Measurements from ENCODE around the gene NRP2.

The NRP2 gene

GRCh38 chr2:205759257-205759656 is 77.0 kb downstream of the NRP2 start:
- H2BK120ac ChIP-seq (ENCODE audit: low read depth, low read length): no peak overlapping the region
- no peak overlapping the region for H3K4ac ChIP-seq (ENCODE audit: low read length)
- no peak overlapping the region for H3K4me2 ChIP-seq (ENCODE audit: insufficient read depth, low read length, poor library complexity, severe bottlenecking)
- H3K14ac ChIP-seq (ENCODE audit: low read length): no peak overlapping the region
- H3K9me3 ChIP-seq (replicated peaks in 1 of 2; ENCODE audit: control insufficient read depth in 2 of 2, insufficient read depth in 1 of 2, low read depth in 1 of 2, low read length in 2 of 2): no peaks in the 10 kb centered on the region
- no peak overlapping the region for H2BK15ac ChIP-seq (ENCODE audit: low read length)
- no peak overlapping the region for H3K23ac ChIP-seq (ENCODE audit: low read depth, low read length, poor library complexity)
- H2BK12ac ChIP-seq (ENCODE audit: low read length): no peak overlapping the region
- H3K18ac ChIP-seq (ENCODE audit: low read length): no peak overlapping the region
- no peak overlapping the region for H2AFZ ChIP-seq (ENCODE audit: low read length)
- no peak overlapping the region for H2BK5ac ChIP-seq (ENCODE audit: low read length)
- no peak overlapping the region for H3K9ac ChIP-seq (ENCODE audit: low read depth, low read length, poor library complexity)
- no peaks in the 10 kb centered on the region for H3K79me1 ChIP-seq (ENCODE audit: low read depth, low read length)
- no peak for DNase-seq (ENCODE audit: low spot score)
- no peak overlapping the region for H3K4me3 ChIP-seq (ENCODE audit: low read length in 2 of 2)
- no peak overlapping the region for H2AK5ac ChIP-seq (ENCODE audit: low read depth, low read length)
- H3K36me3 ChIP-seq (replicated peaks in 1 of 2; ENCODE audit: control insufficient read depth in 2 of 2, insufficient read depth in 2 of 2, low read length in 2 of 2): peaks cover 0 to 24% of the 10 kb centered on the region in 2 donors
- peaks cover 16 to 21% of the 10 kb centered on the region in 2 donors for H3K4me1 ChIP-seq (ENCODE audit: control insufficient read depth in 2 of 2, insufficient read depth in 1 of 2, low read depth in 1 of 2, low read length in 2 of 2)
- H3K27ac ChIP-seq (replicated peaks; ENCODE audit: low read length): no peak overlapping the region
- no peak overlapping the region for H4K8ac ChIP-seq (ENCODE audit: low read depth, low read length)
- no peak overlapping the region for H4K91ac ChIP-seq (ENCODE audit: low read depth, low read length, poor library complexity)
- no CpG with 5 or more reads among the region's 4 CpGs for WGBS, 2 donors (ENCODE audit: extremely low coverage in 2 of 2, insufficient read length in 2 of 2, insufficient replicate concordance in 1 of 2)
- H3K27me3 ChIP-seq (ENCODE audit: control insufficient read depth in 3 of 3, insufficient read depth in 3 of 3, low read depth in 1 of 3, low read length in 3 of 3): no peaks in the 10 kb centered on the region

DNA sequence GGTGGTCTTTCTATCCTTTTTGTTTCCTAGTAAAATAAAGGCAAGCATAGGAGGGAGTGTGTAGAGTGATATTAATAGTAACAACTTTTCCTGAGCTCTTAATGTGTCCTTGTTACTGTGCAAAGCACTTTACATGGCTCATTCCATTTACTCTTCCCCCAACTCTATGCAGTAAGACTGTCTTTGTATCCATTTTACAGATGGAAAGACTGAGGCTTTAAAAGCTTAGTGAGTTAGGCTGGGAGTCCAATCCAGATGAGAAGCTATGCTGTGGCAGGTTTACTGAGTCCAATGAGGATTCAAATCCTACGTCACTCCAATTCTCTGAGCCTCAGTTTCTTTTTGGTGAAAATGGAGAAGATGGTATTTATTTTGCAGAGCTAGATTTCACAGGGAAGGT is 77.4 kb downstream of the NRP2 start:
- no peak overlapping the region for H2BK12ac ChIP-seq (ENCODE audit: low read length)
- H2AK5ac ChIP-seq (ENCODE audit: low read depth, low read length): no peak overlapping the region
- H3K9me3 ChIP-seq (replicated peaks in 1 of 2; ENCODE audit: control insufficient read depth in 2 of 2, insufficient read depth in 1 of 2, low read depth in 1 of 2, low read length in 2 of 2): no peaks in the 10 kb centered on the region
- H2AFZ ChIP-seq (ENCODE audit: low read length): no peak overlapping the region
- no peak overlapping the region for H3K27ac ChIP-seq (replicated peaks; ENCODE audit: low read length)
- no peak overlapping the region for H4K8ac ChIP-seq (ENCODE audit: low read depth, low read length)
- no peak overlapping the region for H3K18ac ChIP-seq (ENCODE audit: low read length)
- peaks cover 0 to 24% of the 10 kb centered on the region in 2 donors for H3K36me3 ChIP-seq (replicated peaks in 1 of 2; ENCODE audit: control insufficient read depth in 2 of 2, insufficient read depth in 2 of 2, low read length in 2 of 2)
- peaks cover 15 to 22% of the 10 kb centered on the region in 2 donors for H3K4me1 ChIP-seq (ENCODE audit: control insufficient read depth in 2 of 2, insufficient read depth in 1 of 2, low read depth in 1 of 2, low read length in 2 of 2)
- H3K9ac ChIP-seq (ENCODE audit: low read depth, low read length, poor library complexity): no peak overlapping the region
- H2BK120ac ChIP-seq (ENCODE audit: low read depth, low read length): no peak overlapping the region
- H2BK5ac ChIP-seq (ENCODE audit: low read length): no peak overlapping the region
- H3K4me3 ChIP-seq (ENCODE audit: low read length in 2 of 2): no peak overlapping the region
- no peak for DNase-seq (ENCODE audit: low spot score)
- H3K14ac ChIP-seq (ENCODE audit: low read length): no peak overlapping the region
- H3K23ac ChIP-seq (ENCODE audit: low read depth, low read length, poor library complexity): no peak overlapping the region
- no peak overlapping the region for H3K4me2 ChIP-seq (ENCODE audit: insufficient read depth, low read length, poor library complexity, severe bottlenecking)
- H2BK15ac ChIP-seq (ENCODE audit: low read length): no peak overlapping the region
- H3K4ac ChIP-seq (ENCODE audit: low read length): no peak overlapping the region
- H3K79me1 ChIP-seq (ENCODE audit: low read depth, low read length): no peaks in the 10 kb centered on the region
- no peak overlapping the region for H4K91ac ChIP-seq (ENCODE audit: low read depth, low read length, poor library complexity)
- no peaks in the 10 kb centered on the region for H3K27me3 ChIP-seq (ENCODE audit: control insufficient read depth in 3 of 3, insufficient read depth in 3 of 3, low read depth in 1 of 3, low read length in 3 of 3)
- no CpG with 5 or more reads among the region's 1 CpG for WGBS, 2 donors (ENCODE audit: extremely low coverage in 2 of 2, insufficient read length in 2 of 2, insufficient replicate concordance in 1 of 2)

DNA sequence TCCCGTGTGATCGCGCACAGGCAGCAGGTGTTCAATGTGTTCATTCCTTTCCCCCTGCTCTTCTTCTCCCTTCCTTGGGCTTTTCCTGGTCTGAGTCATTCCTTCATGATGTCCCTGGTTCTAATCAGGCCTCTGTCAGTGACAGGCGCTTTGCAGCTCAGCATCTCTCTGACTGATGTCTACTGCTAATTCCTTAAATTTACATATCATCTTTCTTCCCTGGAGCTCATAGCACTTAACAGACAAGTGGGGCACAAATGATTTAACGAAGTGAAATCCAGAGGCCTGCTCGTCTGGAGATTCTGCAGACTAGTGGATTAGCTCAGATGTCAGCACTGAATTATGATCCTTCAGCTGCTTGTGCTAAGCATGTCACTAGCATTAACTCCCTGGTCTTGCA is 77.9 kb downstream of the NRP2 start:
- H3K27ac ChIP-seq (replicated peaks; ENCODE audit: low read length): no peak overlapping the region
- H3K23ac ChIP-seq (ENCODE audit: low read depth, low read length, poor library complexity): no peak overlapping the region
- peaks cover 12 to 20% of the 10 kb centered on the region in 2 donors for H3K4me1 ChIP-seq (ENCODE audit: control insufficient read depth in 2 of 2, insufficient read depth in 1 of 2, low read depth in 1 of 2, low read length in 2 of 2)
- H2BK12ac ChIP-seq (ENCODE audit: low read length): no peak overlapping the region
- H2BK120ac ChIP-seq (ENCODE audit: low read depth, low read length): no peak overlapping the region
- no peaks in the 10 kb centered on the region for H3K79me1 ChIP-seq (ENCODE audit: low read depth, low read length)
- no peak overlapping the region for H2AK5ac ChIP-seq (ENCODE audit: low read depth, low read length)
- H3K4ac ChIP-seq (ENCODE audit: low read length): no peak overlapping the region
- H3K14ac ChIP-seq (ENCODE audit: low read length): no peak overlapping the region
- no peak overlapping the region for H3K18ac ChIP-seq (ENCODE audit: low read length)
- no peak overlapping the region for H2AFZ ChIP-seq (ENCODE audit: low read length)
- no peaks in the 10 kb centered on the region for H3K9me3 ChIP-seq (replicated peaks in 1 of 2; ENCODE audit: control insufficient read depth in 2 of 2, insufficient read depth in 1 of 2, low read depth in 1 of 2, low read length in 2 of 2)
- peaks cover 0 to 26% of the 10 kb centered on the region in 2 donors for H3K36me3 ChIP-seq (replicated peaks in 1 of 2; ENCODE audit: control insufficient read depth in 2 of 2, insufficient read depth in 2 of 2, low read length in 2 of 2)
- no peak overlapping the region for H4K91ac ChIP-seq (ENCODE audit: low read depth, low read length, poor library complexity)
- no peak overlapping the region for H3K4me2 ChIP-seq (ENCODE audit: insufficient read depth, low read length, poor library complexity, severe bottlenecking)
- no peak overlapping the region for H2BK15ac ChIP-seq (ENCODE audit: low read length)
- no peak for DNase-seq (ENCODE audit: low spot score)
- no peak overlapping the region for H3K4me3 ChIP-seq (ENCODE audit: low read length in 2 of 2)
- H3K27me3 ChIP-seq (ENCODE audit: control insufficient read depth in 3 of 3, insufficient read depth in 3 of 3, low read depth in 1 of 3, low read length in 3 of 3): no peaks in the 10 kb centered on the region
- H4K8ac ChIP-seq (ENCODE audit: low read depth, low read length): no peak overlapping the region
- H3K9ac ChIP-seq (ENCODE audit: low read depth, low read length, poor library complexity): no peak overlapping the region
- no CpG with 5 or more reads among the region's 6 CpGs for WGBS, 2 donors (ENCODE audit: extremely low coverage in 2 of 2, insufficient read length in 2 of 2, insufficient replicate concordance in 1 of 2)
- H2BK5ac ChIP-seq (ENCODE audit: low read length): no peak overlapping the region

DNA sequence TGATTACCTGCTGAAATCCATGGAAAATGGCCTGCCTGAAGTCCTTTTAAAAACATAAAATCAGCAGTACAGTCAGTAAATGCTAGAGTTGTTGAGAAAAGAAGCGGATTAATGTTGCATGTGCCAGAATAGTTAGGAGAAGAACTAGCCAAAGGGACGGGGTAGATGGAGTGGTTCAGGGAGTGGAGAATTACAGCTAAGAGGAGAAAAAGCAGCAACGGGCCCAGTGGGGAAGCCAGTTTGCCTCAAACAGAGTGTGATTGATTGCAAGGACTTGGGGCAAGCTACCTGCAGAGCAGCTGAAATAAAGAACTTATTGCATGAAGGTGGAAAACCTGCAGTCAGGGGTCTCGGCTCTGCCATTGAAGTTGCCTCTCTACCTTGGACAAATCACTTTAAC is 79.1 kb downstream of the NRP2 start:
- Histone ChIP-seq H3K14ac (ENCODE audit: low read length) (no peak overlapping the region), H2BK120ac (ENCODE audit: low read depth, low read length) (no peak overlapping the region), H3K23ac (ENCODE audit: low read depth, low read length, poor library complexity) (no peak overlapping the region), H2AK5ac (ENCODE audit: low read depth, low read length) (no peak overlapping the region), H3K79me1 (ENCODE audit: low read depth, low read length) (no peaks in the 10 kb centered on the region), H3K27ac (replicated peaks; ENCODE audit: low read length) (no peak overlapping the region), H3K9me3 (replicated peaks in 1 of 2; ENCODE audit: control insufficient read depth in 2 of 2, insufficient read depth in 1 of 2, low read depth in 1 of 2, low read length in 2 of 2) (no peaks in the 10 kb centered on the region), H2BK5ac (ENCODE audit: low read length) (no peak overlapping the region), H3K4me3 (ENCODE audit: low read length in 2 of 2) (no peak overlapping the region), H2BK15ac (ENCODE audit: low read length) (no peak overlapping the region), H3K4me1 (ENCODE audit: control insufficient read depth in 2 of 2, insufficient read depth in 1 of 2, low read depth in 1 of 2, low read length in 2 of 2) (peaks cover 12 to 13% of the 10 kb centered on the region in 2 donors), H2BK12ac (ENCODE audit: low read length) (no peak overlapping the region), H3K27me3 (ENCODE audit: control insufficient read depth in 3 of 3, insufficient read depth in 3 of 3, low read depth in 1 of 3, low read length in 3 of 3) (no peaks in the 10 kb centered on the region), H3K4ac (ENCODE audit: low read length) (no peak overlapping the region), H3K9ac (ENCODE audit: low read depth, low read length, poor library complexity) (no peak overlapping the region), H3K36me3 (replicated peaks in 1 of 2; ENCODE audit: control insufficient read depth in 2 of 2, insufficient read depth in 2 of 2, low read length in 2 of 2) (peaks cover 3 to 37% of the 10 kb centered on the region in 2 donors), H4K8ac (ENCODE audit: low read depth, low read length) (no peak overlapping the region), H3K4me2 (ENCODE audit: insufficient read depth, low read length, poor library complexity, severe bottlenecking) (no peak overlapping the region), H4K91ac (ENCODE audit: low read depth, low read length, poor library complexity) (no peak overlapping the region), H2AFZ (ENCODE audit: low read length) (no peak overlapping the region), H3K18ac (ENCODE audit: low read length) (no peak overlapping the region)
- WGBS, 2 donors (ENCODE audit: extremely low coverage in 2 of 2, insufficient read length in 2 of 2, insufficient replicate concordance in 1 of 2): no CpG with 5 or more reads among the region's 4 CpGs
- DNase-seq (ENCODE audit: low spot score): no peak

All from neuronal stem cell (in vitro differentiated cells).